GM19455 (cell line): ENCODE results near the gene CCDC9B.

Experiments
- ATAC-seq: cut with Tn5 transposase; IDR thresholded peaks from one replicate; pipeline ENCODE4 v1.9.1; 2021; ENCODE audit not compliant: unreplicated experiment

CCDC9B gene

DNA sequence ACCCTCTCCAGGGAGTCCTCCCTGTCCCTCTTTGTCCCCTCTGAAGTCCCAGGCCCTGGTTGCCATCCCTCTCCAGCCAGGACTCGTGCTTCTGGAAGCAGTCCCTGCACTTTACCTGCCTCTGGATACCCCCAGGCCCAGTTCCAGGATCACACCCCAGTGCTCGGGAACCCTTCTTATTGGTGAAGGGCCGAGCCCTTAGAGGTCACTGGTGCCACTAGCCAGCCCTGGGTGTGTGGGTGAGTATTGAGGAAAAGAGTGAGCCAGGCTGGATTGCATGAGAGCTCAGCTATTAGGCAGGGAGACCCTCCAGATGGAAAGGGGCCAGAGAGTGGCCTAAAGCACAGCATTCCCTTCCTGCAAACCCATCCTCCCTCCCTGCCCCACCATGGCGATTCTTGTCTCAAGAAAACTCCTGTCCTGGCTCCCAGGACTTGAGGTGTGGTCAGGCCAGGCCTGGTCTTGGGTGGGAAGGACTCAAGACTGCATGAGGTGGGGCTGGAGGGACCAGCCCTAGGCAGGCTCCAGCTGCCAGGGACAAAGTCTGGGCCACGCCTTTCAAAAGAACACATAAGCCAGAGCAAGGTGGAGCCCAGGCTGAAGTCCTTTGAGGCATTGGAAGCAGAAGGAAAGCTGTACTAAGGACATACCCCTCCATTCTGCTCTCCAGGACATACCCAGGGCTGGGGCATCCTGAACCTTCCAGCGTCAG lies 5.3 kb upstream of the CCDC9B start:
- no peak for ATAC-seq

DNA sequence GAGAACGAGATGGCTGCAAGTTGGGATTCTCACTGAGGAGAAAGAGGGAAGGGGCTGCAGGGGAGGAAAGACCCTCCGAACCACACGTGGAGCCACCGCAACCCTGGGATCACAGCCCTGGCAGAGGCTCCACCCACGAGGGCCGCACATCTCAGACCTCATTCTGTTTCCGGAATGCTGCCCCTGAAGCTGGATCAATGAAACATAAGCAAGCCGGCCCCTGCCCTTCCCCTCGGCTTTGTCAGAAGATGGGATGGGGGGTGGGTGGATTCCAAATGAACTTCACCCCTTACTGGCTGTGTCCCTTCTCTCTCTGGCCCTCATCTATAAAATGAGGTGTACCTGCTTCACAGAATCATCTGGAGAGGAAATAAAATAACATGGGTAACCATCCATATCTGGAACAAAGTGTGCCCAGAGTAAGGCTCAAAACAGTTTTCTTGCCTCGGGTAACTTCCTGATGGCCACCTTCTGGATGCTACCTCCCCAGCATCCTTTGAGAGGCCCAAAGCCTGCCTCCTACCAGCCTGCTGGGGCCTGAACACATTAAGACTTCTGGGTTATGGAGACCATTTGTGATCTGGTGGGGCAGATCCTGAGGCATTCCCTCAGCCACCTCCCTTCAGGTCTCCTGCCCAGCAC lies 4.6 kb upstream of the CCDC9B start:
- no peak for ATAC-seq

DNA sequence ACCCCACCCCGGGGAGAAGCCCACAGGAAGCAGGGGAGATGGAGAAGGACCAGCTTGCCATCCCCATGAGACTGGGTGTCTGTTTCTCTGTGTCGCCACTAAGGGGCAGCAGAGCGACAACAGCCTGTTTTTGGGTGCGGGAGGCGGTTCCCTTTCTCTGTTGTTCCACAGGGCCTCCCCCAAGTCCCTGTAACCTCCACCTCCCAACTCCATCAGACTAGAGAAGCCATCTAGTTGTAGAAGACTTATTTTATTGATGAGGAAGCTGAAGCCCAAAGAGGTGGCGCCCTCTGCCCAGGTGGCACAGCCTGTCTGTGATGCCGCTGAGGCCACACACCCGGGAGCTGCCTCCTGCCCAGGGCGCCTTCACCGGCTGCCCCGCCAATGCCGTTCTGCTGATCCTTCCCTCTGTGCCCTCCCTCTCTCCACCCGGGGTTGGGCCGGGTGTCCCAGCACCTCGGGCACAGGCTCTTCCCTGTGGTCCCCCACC lies 3.9 kb upstream of the CCDC9B start:
- ATAC-seq: no peak

DNA sequence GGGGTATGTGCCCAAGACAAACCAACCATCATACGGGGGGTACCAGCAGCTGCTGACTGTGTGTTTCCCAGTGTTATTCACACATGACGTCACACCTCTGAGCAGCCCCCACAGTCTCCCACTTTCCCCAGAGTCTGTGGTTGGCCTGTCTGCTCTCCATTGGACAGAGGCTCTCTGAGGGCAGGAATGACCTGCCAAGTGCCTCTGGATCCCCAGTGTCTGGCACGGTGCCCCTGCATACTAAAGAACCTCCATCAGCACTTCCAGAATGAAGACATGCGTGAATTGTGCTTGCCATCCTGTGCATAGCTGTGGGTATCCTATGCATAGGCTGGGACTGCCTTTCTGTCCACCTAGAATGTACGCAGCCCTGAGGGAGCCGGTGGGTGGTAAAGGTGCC lies 3.5 kb upstream of the CCDC9B start:
- no peak for ATAC-seq

DNA sequence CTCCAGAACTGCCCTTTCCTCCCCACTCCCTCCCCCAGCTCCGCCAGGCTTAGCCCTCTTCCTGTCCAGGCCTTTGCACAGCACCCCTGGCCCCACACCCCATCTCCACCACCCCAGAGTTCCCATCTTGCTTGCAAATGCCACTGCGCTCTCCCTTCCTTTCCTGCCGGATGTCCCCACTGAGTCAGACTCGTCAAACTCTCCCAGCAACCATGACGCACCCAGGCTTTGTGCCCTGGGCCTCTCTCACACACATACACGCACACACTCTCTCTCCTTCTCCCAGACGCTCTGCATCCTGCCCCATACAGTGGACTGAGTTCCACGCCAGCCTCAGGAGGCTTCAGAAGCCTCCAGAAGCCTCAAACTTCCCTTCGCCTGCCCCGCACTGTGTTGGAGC lies 2.8 kb upstream of the CCDC9B start:
- no peak for ATAC-seq

DNA sequence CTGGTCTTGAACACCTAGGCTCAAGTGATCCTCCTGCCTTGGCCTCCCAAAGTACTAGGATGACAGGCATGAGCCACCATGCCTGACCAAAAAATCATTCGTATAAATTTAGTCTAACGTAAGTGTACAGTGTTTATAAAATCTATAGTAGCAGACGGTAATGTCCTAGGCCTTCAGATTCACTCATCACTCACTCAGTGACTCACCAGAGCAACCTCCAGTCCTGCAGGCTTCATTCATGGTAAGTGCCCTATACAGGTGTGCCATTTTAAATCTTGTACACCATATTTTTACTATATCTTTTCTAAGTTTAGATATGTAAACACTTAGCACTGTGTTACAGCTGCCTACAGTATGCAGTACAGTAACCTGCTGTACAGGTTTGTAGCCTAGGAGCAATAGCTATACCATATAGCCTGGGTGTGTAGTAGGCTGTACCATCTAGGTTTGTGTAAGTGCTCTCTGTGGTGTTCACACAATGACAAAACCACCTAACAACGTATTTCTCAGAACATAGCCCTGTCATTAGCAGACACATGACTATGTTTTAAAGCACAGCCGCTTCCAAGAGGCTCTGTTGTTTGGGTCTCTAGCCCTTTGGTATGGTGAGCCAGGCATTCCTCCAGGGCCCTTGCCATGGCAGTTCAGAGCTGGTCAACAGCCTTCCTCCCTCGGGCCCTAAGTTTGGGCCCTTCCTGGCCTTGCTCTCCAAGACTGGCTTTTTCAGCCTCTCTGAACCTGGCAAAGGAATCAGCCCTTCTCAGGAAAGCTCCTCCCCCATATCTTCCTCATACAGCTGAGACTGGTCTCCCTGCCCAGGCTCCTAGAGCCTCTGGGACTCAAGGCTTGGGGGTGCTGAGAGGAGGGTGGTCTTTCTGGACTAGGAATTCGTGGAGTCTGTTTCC lies 1.9 kb upstream of the CCDC9B start:
- ATAC-seq: no peak

DNA sequence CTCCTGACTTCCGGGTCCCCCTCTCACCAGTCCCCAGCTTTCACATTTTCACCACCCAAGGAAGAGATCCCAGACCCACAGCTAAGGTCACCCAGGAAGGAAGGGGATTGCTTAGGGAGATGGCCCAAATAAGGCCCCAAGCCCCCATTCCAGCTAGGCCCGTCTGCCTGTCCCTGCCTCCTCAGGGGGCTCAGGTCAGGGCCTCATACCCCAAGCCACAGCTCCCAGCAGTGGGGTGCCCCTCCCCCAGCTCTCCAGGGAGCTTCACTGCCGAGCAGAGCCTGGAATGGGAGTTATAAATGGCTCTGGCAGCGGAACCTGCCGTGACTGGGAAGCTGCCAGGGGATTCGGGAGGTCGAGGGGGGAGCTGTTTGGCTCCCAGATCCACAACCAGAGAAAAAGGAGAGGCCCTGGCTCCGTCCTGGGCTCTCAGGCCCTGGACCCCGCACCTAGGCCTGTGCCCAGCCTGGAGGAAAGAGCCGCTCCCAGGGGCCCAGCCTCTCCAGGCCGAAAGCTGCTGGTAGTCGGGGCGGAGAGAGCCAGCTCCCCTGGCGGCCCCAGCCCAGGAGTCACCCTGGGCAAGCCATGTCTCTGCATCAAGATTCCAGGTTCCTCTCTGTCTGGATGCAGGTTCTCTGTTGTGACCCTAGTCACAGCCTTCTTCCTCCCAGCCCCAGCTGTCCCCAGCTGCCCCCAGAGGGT lies 550 bp downstream of the CCDC9B start:
- no peak for ATAC-seq

DNA sequence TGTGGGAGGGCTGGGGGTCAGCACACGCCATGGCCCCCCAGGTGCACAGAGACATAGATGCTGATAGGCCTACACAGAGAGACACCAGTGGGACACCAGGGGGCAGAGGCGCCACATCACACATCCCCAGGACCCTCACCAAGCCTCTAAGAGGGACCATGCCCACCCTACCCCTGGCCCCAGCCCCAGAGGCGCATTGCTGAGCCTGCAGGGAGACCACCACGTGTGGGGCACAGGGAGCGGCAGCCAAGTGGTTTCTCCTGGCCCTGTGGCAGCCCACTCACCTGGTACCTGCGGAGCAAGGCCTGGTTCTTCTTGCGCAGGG lies 1.2 kb downstream of the CCDC9B start:
- ATAC-seq: no peak

DNA sequence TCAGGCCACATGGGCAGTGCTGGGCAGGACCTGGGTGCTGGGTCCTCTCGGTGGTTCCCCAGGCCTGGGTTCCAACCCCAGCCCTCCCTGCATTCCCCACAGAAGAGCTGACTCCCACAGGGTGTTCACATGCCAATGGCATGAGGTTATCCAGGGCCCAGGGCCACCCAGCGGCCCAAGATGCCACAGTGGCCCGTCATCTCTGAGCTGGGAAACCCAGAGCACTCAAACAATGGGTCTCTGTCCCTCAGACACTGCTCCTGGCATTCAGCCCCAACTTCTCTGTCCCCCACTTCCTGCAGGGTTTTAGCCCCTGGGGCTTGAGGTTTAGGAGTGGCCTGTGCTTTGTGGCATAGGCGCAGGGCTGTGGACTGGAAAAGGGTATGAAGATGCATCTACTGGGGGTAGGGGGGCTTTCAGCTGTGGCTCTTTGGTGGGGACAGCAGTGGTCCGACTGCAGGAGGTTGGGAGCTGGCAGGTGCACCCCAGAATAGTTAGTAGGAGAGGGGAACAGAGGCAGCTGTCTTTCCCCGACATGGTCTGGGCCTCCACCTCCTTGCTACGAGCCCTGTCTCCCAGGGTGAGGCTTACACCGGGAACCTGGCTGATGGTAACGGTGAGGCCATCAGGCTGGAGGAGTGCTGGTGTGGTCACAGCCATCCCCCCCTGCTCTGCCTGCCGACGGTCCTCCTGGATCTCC lies 1.7 kb downstream of the CCDC9B start:
- ATAC-seq: no peak

DNA sequence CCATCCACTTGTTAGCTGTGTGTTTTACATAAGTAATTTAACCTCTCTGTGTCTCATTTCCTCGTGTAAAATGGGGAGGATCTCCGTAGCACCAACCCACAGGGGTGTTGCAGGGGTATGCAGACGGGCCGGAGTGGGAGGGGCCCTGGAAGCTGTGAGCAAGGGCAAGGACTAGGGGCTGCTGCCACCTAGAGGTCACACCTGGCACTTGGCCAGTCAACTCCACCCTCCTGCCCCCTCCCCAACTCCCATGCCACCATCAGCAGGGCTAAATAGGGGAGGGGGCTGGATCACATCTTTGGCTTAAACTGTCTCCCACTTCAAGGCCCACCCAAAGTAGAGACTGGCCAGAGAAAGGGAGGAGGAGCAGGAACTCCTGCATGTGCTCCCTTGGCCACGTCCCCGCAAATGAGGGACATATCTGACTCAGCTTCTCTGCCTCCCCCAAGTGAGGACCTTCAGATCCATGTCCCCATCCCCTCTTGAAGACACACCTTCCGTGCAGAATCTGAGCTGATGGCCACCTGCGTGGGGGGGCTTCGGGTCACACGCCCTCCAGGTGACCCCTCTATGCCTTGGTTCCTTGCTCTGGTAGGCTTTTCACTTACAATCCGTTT lies 2.6 kb downstream of the CCDC9B start:
- ATAC-seq: no peak

DNA sequence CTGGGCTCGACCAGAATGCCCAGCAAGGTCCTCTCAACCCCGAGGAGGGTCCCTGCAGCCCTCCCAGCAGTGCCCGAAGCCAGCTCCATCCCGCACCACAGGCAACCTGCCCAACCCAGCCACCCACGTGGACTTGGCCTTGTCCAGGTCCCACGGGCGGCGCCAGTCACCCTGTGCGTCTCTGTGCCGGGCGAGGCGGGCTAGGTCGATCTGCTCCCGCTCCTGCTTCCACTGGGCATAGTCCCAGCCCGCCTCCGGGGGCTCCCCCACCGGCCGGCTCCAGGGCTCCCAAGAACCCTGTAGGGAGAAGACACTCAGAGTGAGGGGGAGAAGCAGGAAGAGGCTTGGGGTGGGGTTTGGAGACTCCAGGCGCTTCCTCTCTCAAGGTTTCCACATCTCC lies 3.1 kb downstream of the CCDC9B start:
- ATAC-seq: no peak

DNA sequence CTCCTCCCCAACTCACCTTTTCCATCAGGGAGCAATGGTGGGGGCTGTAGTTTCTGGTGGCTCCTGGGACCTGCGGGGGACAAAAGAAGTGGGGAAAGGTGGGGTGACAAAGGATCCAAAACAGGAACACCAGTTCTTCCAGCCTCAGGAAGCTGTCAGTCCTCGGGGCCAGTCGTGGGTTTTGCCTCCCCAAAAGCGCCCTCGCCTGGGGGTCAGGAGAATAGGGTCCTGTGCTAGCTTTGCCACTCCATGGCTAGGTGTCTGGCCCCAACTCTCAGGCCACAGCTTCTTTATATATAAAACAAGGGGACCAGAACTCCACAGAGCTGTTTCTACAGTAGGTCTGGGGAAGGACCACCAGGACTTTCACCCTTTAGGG lies 4.0 kb downstream of the CCDC9B start:
- no peak for ATAC-seq

DNA sequence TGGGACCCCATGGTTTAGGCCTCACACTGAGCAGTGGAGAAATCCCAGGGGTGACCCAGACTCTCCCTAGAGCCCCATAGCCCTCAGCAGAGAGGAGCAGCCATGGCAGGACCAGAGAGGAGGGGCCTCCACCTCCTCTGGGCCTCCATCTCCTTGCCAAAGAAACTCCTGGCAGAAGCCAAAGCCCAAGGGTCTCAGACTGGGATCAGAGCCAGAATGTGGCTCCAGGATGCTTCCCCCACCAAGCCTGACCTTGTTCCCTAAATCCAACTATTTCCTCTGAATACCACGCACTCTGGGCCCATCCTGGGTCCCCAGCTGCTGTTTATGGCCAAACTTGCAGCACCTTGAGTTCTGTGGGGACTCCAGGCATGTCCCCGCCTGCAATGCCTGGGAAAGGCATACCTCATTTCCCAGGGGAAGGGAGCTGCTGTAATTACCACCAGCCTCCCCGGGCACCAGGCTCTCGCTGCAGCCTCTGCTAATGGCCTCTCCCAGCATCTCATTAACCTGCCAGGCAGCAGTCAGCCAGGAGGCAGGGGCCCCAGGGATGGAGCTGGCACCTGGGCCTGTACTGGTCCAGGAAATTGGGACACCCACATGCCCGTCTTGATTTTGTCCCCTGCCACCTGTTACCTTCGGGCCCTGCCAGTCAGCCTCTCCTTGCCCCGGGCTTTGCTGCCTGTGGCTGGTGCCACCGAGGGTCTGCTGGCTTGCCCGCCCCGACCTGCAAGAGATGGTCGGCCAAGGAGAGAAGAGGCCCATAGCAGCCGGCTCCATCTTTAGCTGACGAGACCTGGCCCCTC lies 4.6 kb downstream of the CCDC9B start:
- no peak for ATAC-seq

DNA sequence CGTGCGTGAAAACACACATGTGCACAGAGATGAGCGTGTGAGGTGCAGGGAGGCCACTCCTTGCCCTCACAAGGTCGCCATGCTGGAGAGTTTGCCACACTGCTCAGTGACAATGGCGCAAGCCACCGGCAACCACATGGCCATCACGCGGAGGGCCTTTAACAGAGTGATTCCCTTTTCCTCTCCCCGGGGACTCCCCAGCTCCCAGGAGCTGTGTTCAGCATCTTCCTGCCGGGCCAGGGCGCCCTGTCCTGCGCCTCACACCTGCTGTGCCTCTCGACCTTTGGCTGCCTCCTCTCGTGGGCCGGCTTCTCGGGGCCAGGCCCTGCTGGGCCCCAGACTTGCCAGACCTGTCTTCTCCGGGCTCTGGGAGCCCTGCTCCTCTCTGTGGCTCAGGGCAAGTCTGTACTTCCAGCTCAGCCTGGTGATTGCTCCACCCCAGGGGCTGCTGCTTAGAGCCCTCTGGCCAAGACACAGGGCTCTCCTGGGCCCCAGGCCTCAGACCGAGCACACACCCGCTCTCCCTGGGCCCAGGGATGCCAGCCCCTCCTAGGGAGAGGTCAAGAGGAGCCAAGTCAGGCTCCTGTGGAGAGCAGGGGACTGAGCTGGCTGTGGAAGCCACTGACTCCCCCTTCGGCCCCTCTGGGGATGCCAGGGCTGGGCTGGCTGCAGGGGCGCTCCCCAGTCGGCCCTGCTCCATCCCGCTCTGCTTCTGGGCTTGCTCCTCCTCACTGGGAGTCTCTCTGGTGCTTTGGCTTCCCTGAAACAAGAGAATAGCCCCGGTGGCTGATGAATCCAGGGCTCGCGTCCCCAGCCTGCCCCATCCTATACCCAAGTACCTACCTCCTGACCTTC lies 5.6 kb downstream of the CCDC9B start:
- no peak for ATAC-seq

DNA sequence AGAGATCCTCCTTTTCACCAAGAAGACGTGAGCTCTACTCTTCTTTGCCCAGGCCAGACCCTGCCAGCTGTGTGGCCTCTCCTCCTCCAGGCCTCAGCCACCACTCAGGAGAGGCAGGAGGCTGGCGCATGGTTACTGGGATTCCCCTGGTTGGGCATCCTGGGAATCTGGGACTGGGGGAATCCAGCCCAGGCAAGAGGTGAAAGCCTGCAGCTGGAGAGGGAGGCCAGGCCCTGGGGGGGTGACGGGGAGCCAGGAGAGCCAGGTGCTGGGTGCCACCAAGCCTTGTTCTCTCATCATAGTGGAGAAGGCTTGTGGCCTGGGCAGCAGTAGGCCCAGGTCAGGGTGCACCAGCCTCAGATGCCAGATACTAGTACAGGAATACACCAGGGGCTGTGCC lies 6.2 kb downstream of the CCDC9B start:
- no peak for ATAC-seq

DNA sequence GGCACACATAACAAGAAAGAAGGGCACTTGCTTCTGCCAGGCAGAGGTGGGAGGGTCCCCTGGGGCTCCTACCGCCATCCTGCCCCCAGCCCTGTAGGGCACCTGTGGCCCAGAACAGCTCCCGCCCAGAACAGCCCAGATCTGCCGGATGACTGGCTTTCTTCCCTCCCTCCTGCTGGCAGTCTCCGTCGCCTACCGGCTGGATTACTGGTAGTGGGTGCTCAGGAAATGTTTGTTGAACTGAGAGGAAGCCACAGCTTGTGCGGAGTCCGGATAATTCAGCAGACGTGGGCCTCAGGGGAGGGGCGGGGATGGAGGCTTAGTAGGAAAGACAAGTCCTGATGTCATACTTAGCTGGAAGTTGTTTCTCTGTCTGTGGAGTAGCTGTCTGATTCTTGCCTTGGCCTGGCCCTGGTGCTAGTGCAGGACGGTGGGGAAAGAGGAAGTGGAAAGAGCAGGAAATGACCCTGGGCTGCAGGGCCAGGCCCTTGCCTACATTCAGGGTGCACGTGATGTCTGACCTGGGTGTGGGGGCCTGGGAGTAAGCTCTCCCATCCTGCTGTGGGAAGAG lies 6.7 kb downstream of the CCDC9B start:
- no peak for ATAC-seq

DNA sequence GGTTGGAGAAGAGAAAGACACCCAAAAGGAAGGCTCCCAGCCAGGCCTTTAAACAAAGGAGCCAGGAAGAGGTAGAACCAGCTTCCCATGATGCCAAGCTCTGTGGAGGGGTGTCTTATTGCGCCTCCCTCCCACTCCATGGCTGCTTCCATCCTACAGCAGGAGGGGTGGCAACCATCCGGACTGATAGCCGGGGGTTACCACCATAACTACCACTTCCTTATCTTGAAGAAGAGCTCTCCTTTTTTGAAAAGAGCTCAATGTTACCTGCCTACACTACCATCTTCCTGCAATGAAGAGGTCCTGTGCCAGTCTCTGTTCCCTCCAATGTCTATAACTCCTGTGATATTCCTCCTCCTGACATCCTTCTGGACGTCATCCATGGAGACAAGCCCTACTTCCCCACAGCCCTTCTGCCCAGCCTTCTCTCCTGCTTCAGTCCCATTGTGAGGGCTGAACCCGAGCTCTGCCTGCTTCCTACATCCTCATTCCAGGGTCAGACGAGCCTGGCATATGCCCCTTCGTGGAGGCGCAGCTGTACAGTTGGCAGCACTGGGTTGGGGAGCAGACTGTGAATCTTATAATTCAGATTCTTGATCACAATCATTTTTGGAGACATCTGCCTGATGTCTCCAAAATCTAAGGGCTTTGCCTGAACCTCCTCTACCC lies 8.5 kb downstream of the CCDC9B start:
- ATAC-seq: no peak

DNA sequence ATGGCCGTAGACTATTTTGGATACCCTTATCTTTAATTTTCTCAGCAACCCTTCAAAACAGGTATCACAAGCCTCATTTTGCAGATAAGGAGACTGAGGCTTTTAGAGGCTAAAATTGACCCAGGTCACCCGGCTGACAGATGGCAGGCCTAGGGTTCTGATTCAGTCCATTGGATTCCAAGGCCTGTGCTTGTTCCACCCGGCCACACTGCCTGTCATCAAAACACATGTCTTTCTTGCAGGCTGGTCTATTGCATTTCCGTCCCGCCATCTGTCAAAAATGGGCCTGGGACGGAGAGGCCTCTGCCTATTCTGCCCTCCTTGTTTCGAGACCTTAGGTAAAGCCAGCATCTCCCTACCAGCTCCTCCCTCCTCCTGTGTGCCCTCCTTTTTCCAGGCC lies 9.1 kb downstream of the CCDC9B start:
- no peak for ATAC-seq
